A172 (cell line): Measurements from ENCODE around the gene CDH26. TPM values are rescaled to one million over a fixed set of nuclear protein-coding genes. Genes with fewer than 3 reads are reported as not detected.

ENCODE experiments used
- DNase-seq: peaks from one replicate; pipeline ENCODE4 v3.0.0-alpha.2; 2015; ENCODE audit warnings: low spot score
- total RNA-seq: library from RNA; depleted of rRNA; stranded (reverse); fragments of >200 nt; shearing (Covaris generic); gene quantifications from 2 replicates; pipeline ENCODE4 v1.2.3, GENCODE V29; 2014

The CDH26 gene
- total RNA-seq, 1 experiment from 2014 or later = not detected

GRCh38 chr20:59985164-59985563 lies 26.9 kb downstream of the CDH26 start:
- DNase-seq = no peak

GRCh38 chr20:59985864-59986263 lies 27.6 kb downstream of the CDH26 start:
- no peak for DNase-seq

- DNase-seq = no peak
Observed at GRCh38 chr20:59987135-59987534, 28.9 kb downstream of the CDH26 start.

GRCh38 chr20:59988141-59988540 lies 29.9 kb downstream of the CDH26 start:
- DNase-seq = peak; percentile 78

- DNase-seq = no peak
Observed at GRCh38 chr20:59992526-59993084, 34.4 kb downstream of the CDH26 start.

GRCh38 chr20:59993736-59994430 lies 35.7 kb downstream of the CDH26 start:
- no peak for DNase-seq

- peak; percentile 25 for DNase-seq
Observed at GRCh38 chr20:59994697-59995122, 36.5 kb downstream of the CDH26 start.

GRCh38 chr20:59996108-59996507 lies 37.9 kb downstream of the CDH26 start:
- no peak for DNase-seq

- DNase-seq = no peak
Observed at GRCh38 chr20:59997896-59998295, 39.7 kb downstream of the CDH26 start.

- no peak for DNase-seq
Observed at GRCh38 chr20:59999502-59999901, 41.3 kb downstream of the CDH26 start.

- no peak for DNase-seq
Observed at GRCh38 chr20:60000271-60001042, 42.2 kb downstream of the CDH26 start.

GRCh38 chr20:60001108-60001507 lies 42.9 kb downstream of the CDH26 start:
- no peak for DNase-seq

GRCh38 chr20:60003776-60004175 lies 45.6 kb downstream of the CDH26 start:
- no peak for DNase-seq

- no peak for DNase-seq
Observed at GRCh38 chr20:60006261-60006660, 48.0 kb downstream of the CDH26 start.

GRCh38 chr20:60007464-60007863 lies 49.2 kb downstream of the CDH26 start:
- DNase-seq = no peak

- DNase-seq = no peak
Observed at GRCh38 chr20:60008130-60008808, 50.0 kb downstream of the CDH26 start.

- DNase-seq = no peak
Observed at GRCh38 chr20:60009318-60009717, 51.1 kb downstream of the CDH26 start.

GRCh38 chr20:60009826-60010616 lies 51.8 kb downstream of the CDH26 start:
- no peak for DNase-seq

GRCh38 chr20:60010689-60011458 lies 52.7 kb downstream of the CDH26 start:
- no peak for DNase-seq
